WTC11 (cell line): ENCODE data around the gene ATP2B2.

ENCODE experiments used
- ATF2 ChIP-seq: sonication (generic); formaldehyde crosslinking; IDR thresholded peaks from 2 replicates; pipeline ENCODE4 v1.8.1; 2022; ENCODE audit warnings: low read depth, missing genetic modification reagents, borderline replicate concordance
- CREM ChIP-seq: sonication (generic); formaldehyde crosslinking; IDR thresholded peaks from 2 replicates; pipeline ENCODE4 v1.8.1; 2022; ENCODE audit warnings: mild to moderate bottlenecking, missing genetic modification reagents, moderate library complexity
- GABPB1 ChIP-seq: sonication (generic); formaldehyde crosslinking; IDR thresholded peaks from 2 replicates; pipeline ENCODE4 v1.8.1; 2023; ENCODE audit warnings: mild to moderate bottlenecking, missing genetic modification reagents
- NFE2L1 ChIP-seq: sonication (generic); formaldehyde crosslinking; IDR thresholded peaks from 2 replicates; pipeline ENCODE4 v1.8.1; 2023; ENCODE audit warnings: missing genetic modification reagents
- STAT6 ChIP-seq: sonication (generic); formaldehyde crosslinking; conservative IDR thresholded peaks from 2 replicates; pipeline ENCODE4 v1.8.1; 2023; ENCODE audit warnings: mild to moderate bottlenecking, low read depth, missing genetic modification reagents, moderate library complexity
- TEAD4 ChIP-seq: sonication (generic); formaldehyde crosslinking; IDR thresholded peaks from 2 replicates; pipeline ENCODE4 v1.8.0; 2022; ENCODE audit warnings: mild to moderate bottlenecking, missing genetic modification reagents
- ZNF416 ChIP-seq: fragments of 250-450 bp; sonication (Bioruptor Pico); IDR thresholded peaks from 2 replicates; pipeline ENCODE4 v1.9.0; 2021; ENCODE audit warnings: mild to moderate bottlenecking, inconsistent platforms
- TF ChIP-seq, protein P1 (sequence below): fragments of 200-600 bp; IDR thresholded peaks from 2 replicates; pipeline ENCODE4 v1.8.0; 2022; ENCODE audit warnings: antibody characterized with exemption
- TF ChIP-seq, protein P2 (sequence below): sonication (generic); formaldehyde crosslinking; IDR thresholded peaks from 2 replicates; pipeline ENCODE4 v1.8.1; 2022; ENCODE audit warnings: low read depth, mild to moderate bottlenecking, moderate library complexity, missing genetic modification reagents, borderline replicate concordance

DNA sequence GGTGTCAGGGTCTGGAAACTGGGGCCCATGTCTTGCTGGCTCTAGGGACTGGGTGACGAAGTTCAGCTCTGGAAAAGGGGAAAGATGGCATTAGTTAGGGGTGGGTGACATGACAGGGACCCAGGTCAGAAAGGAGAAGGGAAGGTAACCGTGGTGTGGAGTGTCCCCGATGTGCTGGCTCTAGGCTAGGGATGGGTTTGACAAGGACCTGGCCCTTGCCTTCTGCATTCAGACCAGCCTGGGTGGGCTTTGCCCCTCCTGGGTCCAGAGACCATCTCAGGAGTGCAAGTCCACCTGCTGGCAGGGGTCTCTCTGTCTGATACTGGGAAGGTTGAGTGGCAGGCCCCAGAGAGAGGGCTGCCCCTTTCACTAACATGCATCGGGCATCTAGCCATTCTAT, 28.7 kb upstream of the ATP2B2 start:
- no peak for TF ChIP-seq ATF2
- TF ChIP-seq, protein P1, sequence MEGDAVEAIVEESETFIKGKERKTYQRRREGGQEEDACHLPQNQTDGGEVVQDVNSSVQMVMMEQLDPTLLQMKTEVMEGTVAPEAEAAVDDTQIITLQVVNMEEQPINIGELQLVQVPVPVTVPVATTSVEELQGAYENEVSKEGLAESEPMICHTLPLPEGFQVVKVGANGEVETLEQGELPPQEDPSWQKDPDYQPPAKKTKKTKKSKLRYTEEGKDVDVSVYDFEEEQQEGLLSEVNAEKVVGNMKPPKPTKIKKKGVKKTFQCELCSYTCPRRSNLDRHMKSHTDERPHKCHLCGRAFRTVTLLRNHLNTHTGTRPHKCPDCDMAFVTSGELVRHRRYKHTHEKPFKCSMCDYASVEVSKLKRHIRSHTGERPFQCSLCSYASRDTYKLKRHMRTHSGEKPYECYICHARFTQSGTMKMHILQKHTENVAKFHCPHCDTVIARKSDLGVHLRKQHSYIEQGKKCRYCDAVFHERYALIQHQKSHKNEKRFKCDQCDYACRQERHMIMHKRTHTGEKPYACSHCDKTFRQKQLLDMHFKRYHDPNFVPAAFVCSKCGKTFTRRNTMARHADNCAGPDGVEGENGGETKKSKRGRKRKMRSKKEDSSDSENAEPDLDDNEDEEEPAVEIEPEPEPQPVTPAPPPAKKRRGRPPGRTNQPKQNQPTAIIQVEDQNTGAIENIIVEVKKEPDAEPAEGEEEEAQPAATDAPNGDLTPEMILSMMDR, result no peak
- TF ChIP-seq, protein P2, sequence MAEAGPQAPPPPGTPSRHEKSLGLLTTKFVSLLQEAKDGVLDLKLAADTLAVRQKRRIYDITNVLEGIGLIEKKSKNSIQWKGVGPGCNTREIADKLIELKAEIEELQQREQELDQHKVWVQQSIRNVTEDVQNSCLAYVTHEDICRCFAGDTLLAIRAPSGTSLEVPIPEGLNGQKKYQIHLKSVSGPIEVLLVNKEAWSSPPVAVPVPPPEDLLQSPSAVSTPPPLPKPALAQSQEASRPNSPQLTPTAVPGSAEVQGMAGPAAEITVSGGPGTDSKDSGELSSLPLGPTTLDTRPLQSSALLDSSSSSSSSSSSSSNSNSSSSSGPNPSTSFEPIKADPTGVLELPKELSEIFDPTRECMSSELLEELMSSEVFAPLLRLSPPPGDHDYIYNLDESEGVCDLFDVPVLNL (CRISPR knock-in tag), result no peak
- TF ChIP-seq STAT6, result no peak
- no peak for TF ChIP-seq ZNF416 (CRISPR knock-in tag)
- TF ChIP-seq TEAD4 (CRISPR knock-in tag), result no peak
- TF ChIP-seq GABPB1 (CRISPR knock-in tag), result no peak
- no peak for TF ChIP-seq CREM
- TF ChIP-seq NFE2L1 (CRISPR knock-in tag), result no peak
